Stimulated activated CD4-positive, alpha-beta T cell treated with anti-CD3 and anti-CD28 coated beads, Interleukin-1b, Interleukin-23, amount 100 ng/mL, for 4 hours (primary cell): ENCODE data around the gene PDE4D.
"Not testable (repeated sequence)": the region's sequence is repeated elsewhere in the genome, so short reads cannot be mapped to it uniquely, and the experiment has no call there.

Experiments used
- DNase-seq, 2 donors: peaks; one replicate each; pipeline ENCODE4 v3.0.0-alpha.2; 2020; ENCODE audit warnings: low read depth in 2 of 2

Gene PDE4D

GRCh38 chr5:59471463-59471862 lies 422.1 kb downstream of the PDE4D start:
- no peak for DNase-seq

- no peak for DNase-seq
Measured at GRCh38 chr5:59467969-59468368, 425.6 kb downstream of the PDE4D start.

- DNase-seq = no peak
Measured at GRCh38 chr5:59466271-59466670, 427.3 kb downstream of the PDE4D start.

- no peak for DNase-seq
Measured at GRCh38 chr5:59464969-59465368, 428.6 kb downstream of the PDE4D start.

GRCh38 chr5:59463618-59464166 lies 429.8 kb downstream of the PDE4D start:
- DNase-seq = not testable (repeated sequence)

GRCh38 chr5:59462956-59463355 lies 430.6 kb downstream of the PDE4D start:
- DNase-seq = no peak

- no peak for DNase-seq
Measured at GRCh38 chr5:59460368-59461153, 433.0 kb downstream of the PDE4D start.

- no peak for DNase-seq
Measured at GRCh38 chr5:59458966-59459729, 434.4 kb downstream of the PDE4D start.

- no peak for DNase-seq
Measured at GRCh38 chr5:59458321-59458720, 435.2 kb downstream of the PDE4D start.

GRCh38 chr5:59449905-59450644 lies 443.5 kb downstream of the PDE4D start:
- no peak for DNase-seq

- DNase-seq = no peak
Measured at GRCh38 chr5:59446356-59446755, 447.2 kb downstream of the PDE4D start.

- no peak for DNase-seq
Measured at GRCh38 chr5:59445741-59446140, 447.8 kb downstream of the PDE4D start.

GRCh38 chr5:59439303-59439702 lies 454.2 kb downstream of the PDE4D start:
- DNase-seq = no peak

GRCh38 chr5:59437176-59437575 lies 456.4 kb downstream of the PDE4D start:
- DNase-seq = no peak

- no peak for DNase-seq
Measured at GRCh38 chr5:59436364-59437148, 457.0 kb downstream of the PDE4D start.

GRCh38 chr5:59433174-59433573 lies 460.4 kb downstream of the PDE4D start:
- no peak for DNase-seq

GRCh38 chr5:59430066-59430685 lies 463.4 kb downstream of the PDE4D start:
- no peak for DNase-seq

GRCh38 chr5:59428391-59428790 lies 465.1 kb downstream of the PDE4D start:
- DNase-seq = no peak

- DNase-seq = no peak
Measured at GRCh38 chr5:59424515-59424914, 469.0 kb downstream of the PDE4D start.

GRCh38 chr5:59423021-59423420 lies 470.5 kb downstream of the PDE4D start:
- no peak for DNase-seq
